Gastrocnemius medialis (tissue), 4 donors: ENCODE results near the gene NR2C2.

Experiments
- POLR2A ChIP-seq, 2 donors: fragments of 450-650 bp; IDR thresholded peaks; one replicate each; pipeline ENCODE4 v1.6.1; 2017; ENCODE audit warnings: antibody characterized with exemption in 2 of 2, mild to moderate bottlenecking in 2 of 2, moderate library complexity in 2 of 2
- TF ChIP-seq, protein P1 (sequence below), 5 experiments: fragments of 450-650 bp in 3 of 5; fragments of 200-600 bp in 2 of 5; sonication (generic) in 2 of 5; IDR thresholded peaks in 4 of 5; conservative IDR thresholded peaks in 1 of 5; 1 replicate in 4 of 5; 2 replicates in 1 of 5; pipeline ENCODE4 v1.5.1; 2016 to 2019; ENCODE audit warnings: antibody characterized with exemption in 5 of 5, mild to moderate bottlenecking in 3 of 5, moderate library complexity in 3 of 5

DNA sequence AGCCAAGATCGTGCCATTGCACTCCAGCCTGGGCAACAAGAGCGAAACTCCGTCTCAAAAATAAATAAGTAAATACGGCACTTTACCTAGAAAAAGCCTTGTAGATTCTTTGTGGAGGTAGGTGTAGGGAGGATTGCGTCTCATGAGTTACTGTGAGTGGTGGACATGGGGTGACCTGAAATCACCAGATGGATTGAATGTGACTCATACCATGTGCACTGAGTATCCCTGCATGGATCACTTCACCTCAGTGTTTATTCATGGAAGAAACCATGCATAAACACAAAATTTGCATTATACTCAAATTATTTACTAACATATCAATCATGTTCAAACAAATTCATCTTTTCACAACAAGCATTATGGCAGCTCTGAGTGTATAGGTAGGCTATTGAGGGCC, 61.8 kb downstream of the NR2C2 start:
- TF ChIP-seq, protein P1, sequence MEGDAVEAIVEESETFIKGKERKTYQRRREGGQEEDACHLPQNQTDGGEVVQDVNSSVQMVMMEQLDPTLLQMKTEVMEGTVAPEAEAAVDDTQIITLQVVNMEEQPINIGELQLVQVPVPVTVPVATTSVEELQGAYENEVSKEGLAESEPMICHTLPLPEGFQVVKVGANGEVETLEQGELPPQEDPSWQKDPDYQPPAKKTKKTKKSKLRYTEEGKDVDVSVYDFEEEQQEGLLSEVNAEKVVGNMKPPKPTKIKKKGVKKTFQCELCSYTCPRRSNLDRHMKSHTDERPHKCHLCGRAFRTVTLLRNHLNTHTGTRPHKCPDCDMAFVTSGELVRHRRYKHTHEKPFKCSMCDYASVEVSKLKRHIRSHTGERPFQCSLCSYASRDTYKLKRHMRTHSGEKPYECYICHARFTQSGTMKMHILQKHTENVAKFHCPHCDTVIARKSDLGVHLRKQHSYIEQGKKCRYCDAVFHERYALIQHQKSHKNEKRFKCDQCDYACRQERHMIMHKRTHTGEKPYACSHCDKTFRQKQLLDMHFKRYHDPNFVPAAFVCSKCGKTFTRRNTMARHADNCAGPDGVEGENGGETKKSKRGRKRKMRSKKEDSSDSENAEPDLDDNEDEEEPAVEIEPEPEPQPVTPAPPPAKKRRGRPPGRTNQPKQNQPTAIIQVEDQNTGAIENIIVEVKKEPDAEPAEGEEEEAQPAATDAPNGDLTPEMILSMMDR (IDR thresholded peaks at IDR 0.05 in 4 of 5, conservative IDR thresholded peaks at IDR 0.05 in 1 of 5), result no peak
- no peak for TF ChIP-seq POLR2A (IDR thresholded peaks at IDR 0.05)
